Measurements from ENCODE around the gene TXNDC11.
A peak's percentile ranks its signal among the peaks of the same experiment; 100 is the strongest.

TXNDC11 gene

DNA sequence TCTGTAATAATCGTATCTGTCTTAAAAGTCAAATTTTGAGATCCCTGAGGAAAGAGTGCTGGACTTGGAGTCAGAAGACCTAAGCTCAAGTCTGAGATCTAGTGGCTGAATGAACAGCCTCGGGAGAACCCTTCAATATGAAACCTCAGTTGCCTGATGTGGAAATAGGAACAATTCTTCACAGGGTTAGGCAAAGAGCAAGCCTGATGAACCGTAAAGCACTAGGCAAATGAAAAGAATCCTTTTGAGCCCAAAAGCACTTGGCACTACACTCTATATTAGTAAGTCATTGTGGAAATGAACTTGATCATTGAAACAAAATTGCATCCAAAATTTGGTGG is 20.2 kb downstream of the TXNDC11 start:
- no peak for DNase-seq (ENCODE audit: low read depth)

DNA sequence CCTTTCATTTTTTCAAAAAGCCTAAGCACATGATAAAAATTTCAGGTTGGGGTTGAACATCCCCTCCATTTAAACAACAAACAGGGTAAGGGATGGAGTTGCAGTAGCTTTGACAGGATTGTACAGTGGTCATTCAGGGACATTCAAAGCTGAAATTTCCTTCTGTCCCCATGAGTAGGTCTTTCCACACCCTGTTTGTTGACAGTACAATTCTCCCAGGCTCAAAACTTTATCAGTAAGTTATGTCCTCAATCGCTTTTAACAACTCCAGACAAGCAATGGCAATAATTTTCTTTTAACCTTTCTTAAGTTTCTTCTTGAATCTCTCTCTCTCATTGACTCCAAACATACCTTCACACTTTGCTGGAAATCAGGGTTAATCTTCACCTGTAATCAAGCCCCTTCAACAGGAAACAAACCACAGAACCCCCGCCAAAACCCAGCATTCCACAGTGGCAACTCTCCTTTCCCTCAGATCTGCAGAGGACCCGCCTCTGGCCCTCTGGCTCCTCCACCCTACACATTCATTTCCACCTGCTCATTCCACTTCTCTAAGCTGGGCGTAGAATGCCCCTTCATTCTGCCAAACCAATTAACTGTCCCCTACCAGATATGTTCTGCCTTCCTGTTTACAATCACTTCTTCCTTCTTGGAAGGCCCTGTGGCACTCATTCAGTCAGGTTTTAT is 20.7 kb downstream of the TXNDC11 start:
- no peak for DNase-seq (ENCODE audit: low read depth)

DNA sequence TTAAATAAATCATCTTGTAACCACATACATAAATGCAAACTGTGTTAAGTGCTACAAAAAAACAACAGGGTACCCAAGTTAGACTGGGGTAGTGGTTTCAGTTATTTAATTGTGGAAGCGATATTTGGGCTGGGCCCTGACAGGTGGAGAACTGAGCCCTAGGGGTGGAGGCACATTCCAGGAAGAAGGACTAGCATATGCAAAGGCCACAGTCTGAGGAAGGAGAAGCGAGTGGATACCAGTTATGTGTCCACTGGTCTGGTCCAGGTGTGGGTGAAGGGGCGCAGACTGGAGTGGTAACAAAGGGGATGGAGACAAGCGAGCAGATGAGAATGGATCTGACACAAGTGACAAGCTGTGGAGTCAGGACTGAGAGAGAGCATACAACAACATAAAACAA is 22.9 kb downstream of the TXNDC11 start:
- no peak for DNase-seq (ENCODE audit: low read depth)

DNA sequence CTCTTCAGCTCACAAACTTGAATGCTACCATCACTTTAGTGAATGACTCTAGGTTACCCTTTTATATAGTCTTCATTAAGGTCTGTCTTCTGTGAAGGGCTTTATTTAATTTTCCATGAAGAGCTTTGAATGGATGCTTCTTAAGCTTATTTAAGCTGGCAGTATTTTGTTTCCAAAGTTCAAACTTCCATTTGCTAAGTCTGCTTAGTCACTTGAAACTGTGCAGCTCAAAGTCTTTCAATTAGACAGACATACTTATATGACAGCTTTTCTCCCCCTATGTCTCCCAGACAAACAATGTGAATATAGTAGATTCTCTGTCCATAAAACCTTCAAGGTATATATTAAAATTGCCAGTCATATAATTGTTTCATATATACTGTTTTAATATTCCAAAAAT is 23.5 kb downstream of the TXNDC11 start:
- no peak for DNase-seq (ENCODE audit: low read depth)

DNA sequence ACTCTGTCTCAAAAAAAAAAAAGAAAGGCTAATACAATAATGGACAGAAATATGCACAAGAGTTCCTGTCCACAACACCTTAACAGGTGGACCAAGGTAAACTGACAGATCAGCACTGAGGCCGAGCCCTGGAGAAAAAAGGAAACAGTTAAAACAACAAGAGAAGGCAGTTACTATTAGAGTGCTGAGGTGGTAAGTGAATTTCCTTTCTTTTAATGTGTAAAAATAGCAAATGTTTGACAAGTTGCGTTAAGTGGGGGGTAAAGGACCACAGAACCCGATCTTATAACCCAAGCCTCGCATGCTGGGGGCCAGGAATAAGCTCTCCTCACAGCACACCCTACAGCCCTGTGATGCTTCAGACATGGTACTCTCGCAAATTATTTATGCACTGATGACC is 24.8 kb downstream of the TXNDC11 start:
- no peak for DNase-seq (ENCODE audit: low read depth)

DNA sequence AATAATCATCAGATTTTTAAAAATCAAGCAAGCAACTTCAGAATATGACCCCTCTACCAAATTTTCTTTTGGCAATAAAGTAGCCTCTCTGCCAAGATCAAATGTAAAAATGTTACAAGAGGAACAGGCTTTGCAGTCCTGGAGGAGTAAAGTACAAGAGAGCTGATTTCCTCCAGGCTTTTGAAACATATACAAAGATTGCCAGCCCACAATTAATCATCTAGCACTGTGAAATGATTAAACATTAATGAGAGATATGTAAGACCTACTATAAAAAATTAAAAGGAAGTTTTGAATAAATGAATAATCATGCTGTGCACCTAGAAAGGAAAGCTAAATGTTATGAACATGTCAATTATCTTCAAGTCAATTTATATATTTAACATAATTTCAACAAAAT is 26.3 kb downstream of the TXNDC11 start:
- DNase-seq (ENCODE audit: low read depth), result no peak

DNA sequence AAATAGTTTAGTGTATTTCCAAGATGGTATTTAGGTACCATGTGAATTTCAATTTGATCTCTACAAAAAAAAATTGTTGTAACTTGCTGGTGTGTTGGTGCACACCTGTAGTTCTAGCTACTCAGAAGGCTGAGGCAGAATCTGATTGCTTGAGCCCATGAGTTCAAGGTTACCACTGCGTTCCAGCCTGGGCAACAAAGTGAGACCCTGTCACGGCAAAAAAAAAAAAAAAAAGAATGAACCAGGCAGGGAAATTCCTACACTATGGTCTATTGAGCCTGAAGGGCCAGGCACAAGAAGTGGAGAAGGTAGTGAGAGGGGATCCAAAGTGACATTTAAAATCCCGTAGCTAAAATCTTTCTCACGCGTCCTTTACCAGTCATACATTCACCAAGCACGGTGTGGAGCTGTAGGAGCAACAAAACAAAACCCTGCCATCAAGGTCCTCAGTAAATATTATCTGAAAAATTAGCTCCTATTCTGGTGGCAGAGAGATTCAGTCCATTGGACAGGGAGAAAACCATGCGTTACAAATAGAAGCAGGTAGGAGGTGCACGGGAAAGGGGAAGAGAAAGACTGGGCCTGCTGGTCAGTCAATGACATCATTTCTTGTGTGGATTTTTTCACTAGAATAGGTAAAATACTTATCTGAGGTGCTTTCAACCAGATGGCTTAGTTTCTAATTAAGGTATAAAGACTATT is 27.3 kb downstream of the TXNDC11 start:
- no peak for DNase-seq (ENCODE audit: low read depth)

DNA sequence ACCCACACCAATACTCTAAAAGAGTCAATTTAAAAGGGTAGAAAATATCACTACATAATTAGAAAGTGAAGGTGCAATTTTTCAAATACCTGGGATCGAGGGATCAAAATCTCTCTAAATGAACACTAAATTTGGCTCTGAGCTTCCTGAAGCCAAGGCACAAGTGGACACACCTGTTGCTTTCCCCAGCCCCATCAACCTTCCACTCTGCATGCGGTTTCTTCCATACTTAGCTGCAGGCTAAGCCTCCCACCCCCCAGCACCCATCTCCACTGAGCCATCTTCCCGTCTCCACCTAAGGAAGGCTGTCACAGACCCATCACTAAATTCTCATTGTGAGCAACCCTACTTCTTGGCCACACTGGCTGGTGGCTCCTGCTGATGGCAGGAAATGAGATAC is 30.5 kb downstream of the TXNDC11 start:
- DNase-seq (ENCODE audit: low read depth), result no peak

DNA sequence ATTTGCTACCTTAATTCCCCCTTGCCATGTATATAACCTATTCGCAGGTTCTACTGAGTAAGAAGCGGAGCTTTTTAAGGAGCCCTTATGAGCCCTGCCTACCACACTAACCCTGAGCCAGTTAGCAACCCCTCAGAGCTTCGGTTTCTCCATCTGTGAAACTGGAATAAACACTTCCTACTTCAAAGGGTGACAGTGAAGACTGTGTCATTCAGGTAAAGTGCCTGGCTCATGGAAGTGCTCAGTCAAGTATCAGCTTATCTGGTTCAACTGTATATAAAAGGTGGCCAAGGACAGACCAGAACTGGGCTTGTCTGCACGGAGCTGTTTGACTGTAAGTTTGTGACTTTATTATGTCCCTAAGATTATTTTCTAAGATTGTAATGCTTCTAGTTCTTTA is 31.0 kb downstream of the TXNDC11 start:
- no peak for DNase-seq (ENCODE audit: low read depth)

DNA sequence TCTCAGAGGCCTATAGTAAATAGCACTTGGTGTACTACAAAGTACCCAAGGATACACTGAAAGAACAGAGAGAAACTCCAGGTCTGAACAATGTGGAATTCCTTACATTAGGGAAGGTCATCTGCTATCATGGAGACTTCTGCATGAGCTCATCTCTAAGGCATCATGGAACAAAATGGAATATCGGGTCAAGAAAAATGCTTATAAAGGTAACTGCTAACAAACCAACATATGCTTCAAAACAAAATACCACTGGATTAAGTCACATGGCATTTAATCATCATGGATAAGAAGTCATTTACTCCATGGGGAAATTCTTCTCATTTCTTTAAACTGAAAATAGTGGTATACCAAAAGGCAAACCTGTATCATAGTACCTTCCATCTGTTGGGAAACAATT is 34.2 kb downstream of the TXNDC11 start:
- DNase-seq (ENCODE audit: low read depth), result no peak

DNA sequence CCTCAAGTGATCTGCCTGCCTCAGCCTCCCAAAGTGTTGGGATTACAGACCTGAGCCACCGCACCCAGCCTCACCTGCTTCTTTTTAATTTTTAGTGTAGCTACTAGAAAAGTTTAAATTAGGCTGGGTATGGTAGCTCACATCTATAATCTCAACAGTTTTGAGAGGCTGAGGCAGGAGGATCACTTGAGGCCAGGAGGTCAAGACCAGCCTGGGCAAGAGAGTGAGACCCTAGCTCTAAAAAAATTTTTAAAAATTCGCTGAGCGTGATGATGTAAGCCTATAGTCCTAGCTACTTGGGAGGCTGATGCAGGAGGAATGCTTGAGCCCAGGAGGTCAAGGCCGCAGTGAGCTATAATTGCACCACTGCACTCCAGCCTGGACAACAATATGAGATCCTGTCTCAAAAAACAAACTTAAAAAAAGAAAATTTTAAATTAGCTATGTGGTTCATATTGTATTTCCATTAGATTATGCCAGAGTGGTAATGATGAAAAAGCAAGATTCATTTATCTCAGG is 34.9 kb downstream of the TXNDC11 start:
- DNase-seq (ENCODE audit: low read depth), result no peak

DNA sequence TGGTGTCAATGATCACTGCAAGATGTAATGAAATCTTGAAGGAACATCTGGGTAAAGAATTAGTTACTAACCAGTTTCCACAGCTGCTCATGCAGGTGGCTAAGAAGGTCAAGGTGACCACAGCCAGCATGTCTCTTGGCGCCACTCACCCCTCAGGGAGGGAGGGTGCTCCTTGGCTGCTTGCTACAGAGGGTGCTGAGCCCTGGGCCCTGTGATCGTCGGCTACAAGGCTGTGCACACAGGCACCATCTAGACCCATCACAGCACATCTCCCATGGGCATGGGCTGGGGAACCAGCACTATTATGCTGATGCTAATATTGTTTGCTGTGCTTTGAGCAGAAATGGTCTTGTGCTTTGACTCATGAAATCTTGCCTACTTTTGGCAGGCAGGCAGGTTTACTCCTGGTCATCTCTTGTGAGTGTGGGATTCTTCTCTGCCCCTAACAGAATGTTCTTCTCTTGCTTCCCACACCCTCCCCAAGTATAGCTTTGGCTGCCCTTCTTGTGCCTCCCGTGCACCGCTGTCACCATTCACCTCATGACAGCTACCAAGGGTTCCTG is 36.4 kb downstream of the TXNDC11 start:
- DNase-seq (ENCODE audit: low read depth), result peak; percentile 32

DNA sequence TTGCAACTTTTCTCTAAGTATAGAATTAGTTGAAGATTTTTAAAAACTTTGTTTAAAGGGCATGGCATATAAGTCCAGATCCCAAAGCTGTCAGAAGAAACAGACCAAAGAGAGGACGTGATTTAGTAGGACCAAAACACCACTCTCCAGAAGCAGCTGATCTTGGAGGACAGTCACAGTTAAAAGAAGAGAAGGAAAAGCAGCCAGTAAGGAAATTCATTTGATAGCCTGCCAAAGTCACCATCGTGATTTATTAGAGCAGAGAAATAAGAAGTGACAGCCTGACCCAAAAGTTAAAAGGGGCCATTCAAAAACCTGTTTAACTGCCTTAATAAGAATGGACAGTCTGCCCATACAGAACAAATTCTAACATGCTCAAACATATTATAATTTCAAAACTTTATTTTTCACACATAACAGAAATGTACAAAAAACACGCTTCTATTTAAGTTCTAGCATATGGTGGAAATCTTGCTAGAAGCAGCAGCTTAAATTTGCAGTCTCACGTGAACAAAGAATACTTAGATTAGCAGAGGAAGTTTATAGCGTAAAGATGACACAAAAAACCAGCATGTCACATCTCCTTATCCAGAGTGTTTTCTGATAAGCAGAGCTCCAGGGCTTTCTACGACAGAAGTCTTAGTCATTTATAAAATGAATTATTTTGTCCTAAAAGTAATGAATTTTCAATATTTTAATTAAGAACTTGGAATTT is 37.2 kb downstream of the TXNDC11 start:
- no peak for DNase-seq (ENCODE audit: low read depth)

DNA sequence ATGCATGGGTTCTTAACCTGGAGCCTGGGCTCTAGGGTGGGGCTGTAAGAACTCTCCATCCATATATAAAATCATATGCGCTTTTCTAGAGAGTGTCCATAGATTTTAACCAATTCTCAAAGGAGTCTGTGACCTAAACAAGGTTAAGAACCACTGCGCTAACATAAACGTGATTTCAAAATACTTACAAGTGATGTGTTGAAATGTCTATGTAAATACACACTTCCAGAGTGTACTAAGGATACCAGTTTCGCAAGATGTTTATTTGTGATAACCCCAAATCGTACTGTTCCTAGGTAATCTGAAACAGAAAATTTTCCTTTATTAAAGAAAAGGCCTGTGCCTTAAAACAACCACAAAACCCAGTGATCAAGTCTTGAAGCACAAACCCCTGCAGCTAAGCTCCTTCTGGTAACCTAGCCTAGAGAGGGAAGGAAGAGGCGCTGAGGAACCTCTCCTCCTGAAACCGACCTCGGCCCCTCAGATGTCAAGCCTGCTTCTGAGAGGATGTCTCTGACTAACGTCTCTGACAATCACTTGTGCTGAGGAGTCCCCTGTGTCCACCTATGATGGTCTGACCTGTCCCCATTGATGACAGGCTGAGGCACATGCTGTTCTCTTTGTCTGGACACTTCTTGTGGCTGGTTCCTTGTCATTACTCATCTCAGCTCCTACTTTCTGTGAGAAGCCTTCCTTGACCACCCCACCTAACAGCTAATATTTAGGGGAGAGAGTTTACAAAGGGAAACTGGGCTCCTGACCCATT is 42.2 kb downstream of the TXNDC11 start:
- DNase-seq (ENCODE audit: low read depth), result no peak

DNA sequence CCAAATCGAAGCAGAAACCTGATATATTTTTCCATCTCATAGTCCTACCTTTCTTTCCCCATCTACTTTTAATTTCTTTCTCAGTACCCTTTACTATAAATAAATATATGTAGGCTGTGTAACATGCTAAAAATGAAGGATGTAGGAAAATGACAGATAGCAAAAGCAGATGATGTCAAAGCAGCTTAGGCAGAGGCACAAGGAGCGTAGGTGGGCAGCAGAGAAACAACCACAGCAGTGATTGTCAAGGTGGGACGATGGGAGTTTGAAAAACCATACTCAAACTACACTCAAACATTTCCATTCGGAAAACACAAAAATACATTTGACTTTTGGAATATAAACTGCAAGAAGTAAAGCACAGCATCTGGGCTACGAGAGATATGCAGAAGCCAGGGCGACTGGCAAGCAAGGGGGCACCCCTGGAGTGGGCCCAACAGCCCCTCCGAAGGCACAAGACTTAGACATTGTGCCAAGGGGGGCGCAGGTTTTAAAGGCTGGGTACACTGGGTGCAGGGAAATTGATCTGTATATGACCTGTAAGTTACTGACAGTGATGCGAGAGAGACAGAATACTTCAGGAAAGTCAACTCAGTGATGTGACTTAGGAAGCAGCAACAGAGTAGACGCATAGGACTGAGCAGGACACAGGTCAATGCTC is 43.3 kb downstream of the TXNDC11 start:
- no peak for DNase-seq (ENCODE audit: low read depth)

DNA sequence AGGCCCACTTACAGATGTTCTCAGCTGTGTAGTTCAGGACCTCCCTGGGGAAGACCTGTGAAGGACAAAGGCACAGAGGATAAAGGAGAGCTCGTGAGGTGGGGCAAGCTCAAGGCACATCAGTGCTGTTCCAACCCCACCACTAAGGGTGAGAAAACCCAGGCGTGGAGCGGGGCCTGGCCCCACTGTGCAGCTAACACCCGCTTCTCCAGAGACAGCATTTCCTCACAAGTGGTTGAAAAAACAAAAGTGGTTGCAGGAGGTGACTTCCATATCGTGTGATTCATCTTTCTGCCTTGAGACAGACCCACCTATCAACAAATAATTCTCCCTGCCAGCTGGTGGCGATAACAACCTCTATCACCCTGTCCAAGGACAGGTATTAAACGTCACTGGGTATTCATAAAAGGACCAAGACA is 44.4 kb downstream of the TXNDC11 start:
- DNase-seq (ENCODE audit: low read depth), result no peak

DNA sequence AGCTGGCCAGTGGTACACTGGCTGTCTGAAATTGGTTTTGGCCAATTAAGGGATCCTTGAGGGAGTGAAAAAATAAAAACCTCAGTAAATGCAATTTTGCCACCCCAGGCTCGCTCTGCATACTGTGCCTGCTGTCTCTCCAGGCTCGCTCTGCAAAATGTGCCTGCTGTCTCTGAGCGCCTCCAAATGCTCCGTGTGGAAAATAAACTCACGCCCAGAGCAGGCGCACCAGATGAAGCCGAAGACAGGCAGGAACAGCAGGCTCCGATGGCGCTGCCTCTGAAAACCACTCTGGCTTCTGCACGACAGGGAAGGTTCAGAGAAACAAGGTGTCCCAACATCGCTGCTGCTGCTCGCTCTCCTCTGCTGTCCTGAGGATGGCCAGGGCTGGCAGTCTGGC is 45.3 kb downstream of the TXNDC11 start:
- no peak for DNase-seq (ENCODE audit: low read depth)

DNA sequence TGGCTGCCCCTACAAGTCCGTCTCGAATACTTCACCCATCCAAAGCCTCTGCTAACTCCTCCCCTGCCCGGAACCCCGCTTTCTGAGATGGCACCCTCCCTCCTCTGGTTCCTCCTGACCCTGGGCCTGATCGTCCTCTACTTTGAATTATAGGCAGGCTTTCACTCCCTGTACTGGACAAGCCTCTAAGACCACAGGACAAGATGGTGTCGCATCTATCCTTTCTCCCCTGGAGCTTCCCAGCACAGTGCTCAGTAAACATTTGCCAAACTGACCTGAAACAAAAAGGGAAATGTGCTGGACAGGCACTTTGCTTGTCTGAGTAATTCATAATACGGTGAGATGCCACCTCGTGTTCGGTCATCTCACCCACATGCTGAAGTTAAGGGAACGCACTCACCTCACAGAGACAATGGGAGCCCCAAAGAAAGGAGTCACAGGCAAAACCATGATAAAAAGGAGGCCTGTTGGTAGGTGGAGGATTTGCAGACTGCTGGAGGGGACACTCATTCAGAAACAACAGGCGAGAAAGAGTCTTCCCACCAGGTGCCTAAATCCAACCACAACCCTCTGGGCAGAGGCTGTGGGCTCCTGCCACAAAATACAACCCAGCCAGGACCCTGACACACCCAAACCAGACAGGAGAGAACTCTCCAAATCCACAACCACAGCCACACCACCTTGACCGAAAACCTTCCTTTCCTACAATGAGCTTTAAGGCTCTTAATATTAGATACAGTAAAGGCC is 46.2 kb downstream of the TXNDC11 start:
- DNase-seq (ENCODE audit: low read depth), result no peak

DNA sequence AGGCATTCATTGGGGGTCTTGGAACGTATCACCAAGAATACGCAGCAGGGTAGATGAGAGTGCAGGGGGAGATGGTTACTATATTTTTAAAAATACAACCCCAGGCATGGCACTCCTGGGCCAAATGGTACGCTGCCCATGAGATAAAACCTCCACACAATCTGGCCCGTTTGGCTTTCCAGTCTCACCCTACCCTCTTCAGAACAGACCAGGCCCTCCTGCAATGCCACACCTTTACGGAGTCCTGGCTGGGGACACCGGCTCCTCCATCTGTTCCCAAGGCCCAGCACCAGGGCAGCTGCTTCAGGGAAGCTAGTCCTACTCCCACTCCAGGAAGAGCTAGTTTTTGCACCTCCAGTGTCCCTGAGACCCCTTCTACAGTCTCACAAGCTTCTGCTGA is 50.0 kb downstream of the TXNDC11 start:
- DNase-seq (ENCODE audit: low read depth), result no peak

DNA sequence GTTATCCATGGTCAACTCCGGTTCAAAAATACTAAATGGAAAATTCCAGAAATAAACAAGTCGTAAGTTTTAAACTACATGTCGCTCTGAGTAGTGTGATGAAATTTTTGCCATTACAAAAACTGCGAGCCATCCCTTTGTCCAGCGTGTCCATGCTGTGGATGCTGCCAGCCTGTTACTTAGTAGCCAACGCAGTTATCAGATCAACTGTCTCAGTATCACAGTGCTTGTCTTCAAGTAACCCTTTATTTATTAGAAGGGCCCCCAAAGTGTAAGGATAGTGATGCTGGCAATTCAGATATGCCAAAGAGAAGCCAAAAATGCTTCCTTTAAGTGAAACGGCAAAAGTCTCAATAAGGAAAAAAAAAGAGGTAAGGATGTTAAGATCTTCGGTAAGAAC is 50.5 kb downstream of the TXNDC11 start:
- no peak for DNase-seq (ENCODE audit: low read depth)

DNA sequence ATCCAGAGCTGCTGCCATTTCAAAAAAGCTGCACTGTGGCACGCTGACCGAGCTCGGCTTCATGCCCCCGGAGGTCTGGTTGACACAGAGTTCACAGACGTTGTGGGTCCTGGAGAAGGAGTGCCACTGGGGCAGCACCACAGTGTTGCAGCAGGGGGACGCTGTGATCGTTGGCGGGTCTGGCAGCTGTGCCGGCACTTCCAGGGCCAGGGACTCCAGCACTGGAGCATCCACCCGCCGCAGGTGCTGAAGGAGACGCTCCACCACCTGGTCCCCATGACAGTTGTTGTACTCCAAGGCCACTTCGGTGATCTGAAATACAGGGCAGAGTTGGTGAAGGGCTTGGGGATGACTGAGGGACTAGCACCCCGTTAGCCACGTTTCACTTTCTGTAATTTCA is 50.9 kb downstream of the TXNDC11 start:
- no peak for DNase-seq (ENCODE audit: low read depth)
